ENCODE results near the gene VOPP1. TPM values are rescaled to one million over a fixed set of nuclear protein-coding genes. Genes with fewer than 3 reads are reported as not detected.

The VOPP1 gene
- total RNA-seq, 1 experiment from 2014 or later, result 30.3 TPM

- no TSS peak for BruUV-seq (replicated peaks)
- intact Hi-C loops (cut with micrococcal nuclease), result no loop called here
- H3K36me3 ChIP-seq (ENCODE audit: control insufficient read depth in 1 of 2, insufficient read depth in 2 of 2, low read length in 2 of 2), result no peaks in the 10 kb centered on the region
- POLR2A ChIA-PET, result no interaction called here
- H3K4me2 ChIP-seq (ENCODE audit: low read length), result no peak overlapping the region
- H4K20me1 ChIP-seq (ENCODE audit: insufficient read depth), result no peaks in the 10 kb centered on the region
- peaks cover 25 to 47% of the 10 kb centered on the region in 2 experiments for H3K4me1 ChIP-seq (ENCODE audit: control insufficient read depth in 1 of 2, insufficient read depth in 2 of 2, low read length in 2 of 2)
- ATAC-seq (no peak), DNase-seq (ENCODE audit: low read depth, low spot score) (no peak)
- H3K27ac ChIP-seq (ENCODE audit: low read depth, low read length), result no peak overlapping the region
- no peak overlapping the region for H2AFZ ChIP-seq (ENCODE audit: low read depth, low read length, poor library complexity, severe bottlenecking)
- no peaks in the 10 kb centered on the region for H3K9me2 ChIP-seq (ENCODE audit: insufficient read depth)
- no peaks in the 10 kb centered on the region for H3K9me3 ChIP-seq (ENCODE audit: control insufficient read depth in 1 of 2, insufficient read depth in 1 of 2, low read depth in 1 of 2, low read length in 2 of 2)
- H3K9ac ChIP-seq (ENCODE audit: low read length), result no peak overlapping the region
- RAD21 ChIA-PET (ENCODE audit: low non-redundant PET in 1 of 2, low total read pairs in 2 of 2, uncharacterized antibody in 2 of 2, unreplicated experiment in 2 of 2), result no interaction called here
- no peaks in the 10 kb centered on the region for H3K27me3 ChIP-seq (ENCODE audit: insufficient read depth, low read length)
- TF ChIP-seq POLR2A (IDR thresholded peaks at IDR 0.05; ENCODE audit: borderline replicate concordance, extremely low read depth, insufficient read depth, insufficient read length) (no peak), ZBTB33 (IDR thresholded peaks at IDR 0.05; ENCODE audit: extremely low read depth, insufficient replicate concordance, low read length) (no peak), EZH2phosphoT487 (IDR thresholded peaks at IDR 0.05; ENCODE audit: borderline replicate concordance) (no peak), EZH2 (IDR thresholded peaks at IDR 0.05) (no peak), ZFX (IDR thresholded peaks at IDR 0.05) (no peak)
- 0 out of 2 replicates have a peak, but pooled peaks cover 3% of the 10 kb centered on the region for H3K79me2 ChIP-seq (ENCODE audit: insufficient read depth, low read length)
- CTCF ChIA-PET, result no interaction called here
- H3K4me3 ChIP-seq (replicated peaks in 1 of 2; ENCODE audit: low read depth in 1 of 2, low read length in 2 of 2), result no peak overlapping the region
Measured at GRCh38 chr7:55536619-55537457, 35.5 kb downstream of the VOPP1 start.

- intact Hi-C loops (cut with micrococcal nuclease), result no loop called here
Measured at GRCh38 chr7:55535617-55536016, 36.7 kb downstream of the VOPP1 start.

More at GRCh38 chr7:55535617-55536016, 36.7 kb downstream of the VOPP1 start:
- RAD21 ChIA-PET (ENCODE audit: low non-redundant PET in 1 of 2, low total read pairs in 2 of 2, uncharacterized antibody in 2 of 2, unreplicated experiment in 2 of 2), result no interaction called here
- POLR2A ChIA-PET, result interaction anchor here (1.4 kb wide), 1 partner anchor 11 kb away, joined by 3 read pairs; no protein-coding TSS in a partner anchor
- DNase-seq (ENCODE audit: low read depth, low spot score) (no peak), ATAC-seq (no peak)
- Histone ChIP-seq H3K4me3 (replicated peaks in 1 of 2; ENCODE audit: low read depth in 1 of 2, low read length in 2 of 2) (no peak overlapping the region), H4K20me1 (ENCODE audit: insufficient read depth) (no peaks in the 10 kb centered on the region), H3K79me2 (ENCODE audit: insufficient read depth, low read length) (0 out of 2 replicates have a peak, but pooled peaks cover 1% of the 10 kb centered on the region), H3K9me2 (ENCODE audit: insufficient read depth) (no peaks in the 10 kb centered on the region), H3K9ac (ENCODE audit: low read length) (no peak overlapping the region), H3K4me1 (ENCODE audit: control insufficient read depth in 1 of 2, insufficient read depth in 2 of 2, low read length in 2 of 2) (peaks cover 25 to 47% of the 10 kb centered on the region in 2 experiments), H2AFZ (ENCODE audit: low read depth, low read length, poor library complexity, severe bottlenecking) (no peak overlapping the region), H3K4me2 (ENCODE audit: low read length) (no peak overlapping the region), H3K36me3 (ENCODE audit: control insufficient read depth in 1 of 2, insufficient read depth in 2 of 2, low read length in 2 of 2) (no peaks in the 10 kb centered on the region), H3K9me3 (ENCODE audit: control insufficient read depth in 1 of 2, insufficient read depth in 1 of 2, low read depth in 1 of 2, low read length in 2 of 2) (no peaks in the 10 kb centered on the region), H3K27ac (ENCODE audit: low read depth, low read length) (no peak overlapping the region), H3K27me3 (ENCODE audit: insufficient read depth, low read length) (no peaks in the 10 kb centered on the region)
- TF ChIP-seq POLR2AphosphoS5 (IDR thresholded peaks at IDR 0.05; ENCODE audit: low read depth, low read length), result no peak
- no peak for TF ChIP-seq SP1 (IDR thresholded peaks at IDR 0.05; ENCODE audit: low read depth)
- no peak for TF ChIP-seq EGR1 (IDR thresholded peaks at IDR 0.05; ENCODE audit: low read depth)
- no peak for TF ChIP-seq ZFX (IDR thresholded peaks at IDR 0.05)
- TF ChIP-seq ATF3 (IDR thresholded peaks at IDR 0.05), result no peak
- TF ChIP-seq ZBTB33 (IDR thresholded peaks at IDR 0.05; ENCODE audit: extremely low read depth, insufficient replicate concordance, low read length), result no peak
- no peak for TF ChIP-seq EZH2 (IDR thresholded peaks at IDR 0.05)
- TF ChIP-seq FOSL1 (IDR thresholded peaks at IDR 0.05; ENCODE audit: low read depth), result no peak
- no peak for TF ChIP-seq EZH2phosphoT487 (IDR thresholded peaks at IDR 0.05; ENCODE audit: borderline replicate concordance)
- no peak for TF ChIP-seq SIN3A (IDR thresholded peaks at IDR 0.05; ENCODE audit: low read depth)
- no TSS peak for BruUV-seq (replicated peaks)
- CTCF ChIA-PET, result no interaction called here

All from HCT116 (cell line).